ENCODE results near the gene PLEK.

DNA sequence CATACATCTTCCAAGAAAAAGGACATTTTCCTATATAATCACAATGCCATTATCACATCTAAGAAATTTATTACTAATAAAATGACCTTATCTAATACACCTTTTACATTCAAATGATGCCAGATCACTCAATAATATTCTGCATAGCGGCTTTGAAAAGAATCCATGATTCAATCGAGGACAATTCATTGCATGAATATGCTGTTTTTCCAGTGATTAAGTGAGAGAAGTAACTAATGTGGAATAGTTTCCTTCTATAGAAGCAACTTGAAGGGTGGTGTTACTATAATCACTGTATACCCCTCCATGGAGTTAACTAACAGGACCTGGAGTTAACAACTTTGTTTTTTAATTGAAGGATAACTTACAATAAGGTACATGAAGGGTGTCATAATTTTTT, 9.1 kb downstream of the PLEK start:
- TF ChIP-seq CREB1 (IDR thresholded peaks at IDR 0.05; ENCODE audit: low read depth) (no peak), MEF2A (IDR thresholded peaks at IDR 0.05; ENCODE audit: insufficient read depth, low read depth, low read length) (no peak), BACH1 (IDR thresholded peaks at IDR 0.05; ENCODE audit: borderline replicate concordance) (no peak), CHD2 (IDR thresholded peaks at IDR 0.05; ENCODE audit: borderline replicate concordance, low read depth, low read length) (no peak)
- TF ChIP-seq, protein P1, sequence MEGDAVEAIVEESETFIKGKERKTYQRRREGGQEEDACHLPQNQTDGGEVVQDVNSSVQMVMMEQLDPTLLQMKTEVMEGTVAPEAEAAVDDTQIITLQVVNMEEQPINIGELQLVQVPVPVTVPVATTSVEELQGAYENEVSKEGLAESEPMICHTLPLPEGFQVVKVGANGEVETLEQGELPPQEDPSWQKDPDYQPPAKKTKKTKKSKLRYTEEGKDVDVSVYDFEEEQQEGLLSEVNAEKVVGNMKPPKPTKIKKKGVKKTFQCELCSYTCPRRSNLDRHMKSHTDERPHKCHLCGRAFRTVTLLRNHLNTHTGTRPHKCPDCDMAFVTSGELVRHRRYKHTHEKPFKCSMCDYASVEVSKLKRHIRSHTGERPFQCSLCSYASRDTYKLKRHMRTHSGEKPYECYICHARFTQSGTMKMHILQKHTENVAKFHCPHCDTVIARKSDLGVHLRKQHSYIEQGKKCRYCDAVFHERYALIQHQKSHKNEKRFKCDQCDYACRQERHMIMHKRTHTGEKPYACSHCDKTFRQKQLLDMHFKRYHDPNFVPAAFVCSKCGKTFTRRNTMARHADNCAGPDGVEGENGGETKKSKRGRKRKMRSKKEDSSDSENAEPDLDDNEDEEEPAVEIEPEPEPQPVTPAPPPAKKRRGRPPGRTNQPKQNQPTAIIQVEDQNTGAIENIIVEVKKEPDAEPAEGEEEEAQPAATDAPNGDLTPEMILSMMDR (IDR thresholded peaks at IDR 0.05 in 2 of 3, conservative IDR thresholded peaks at IDR 0.05 in 1 of 3; ENCODE audit: control insufficient read depth in 2 of 3, extremely low read depth in 1 of 3, insufficient read depth in 1 of 3, low read depth in 3 of 3, low read length in 3 of 3): no peak

Measured in GM12878 (cell line).